Neuronal stem cell (in vitro differentiated cells): ENCODE measurements around the gene AURKAIP1.

Experiments used
- DNase-seq: peaks from one replicate; pipeline ENCODE4 v3.0.0-alpha.2; 2013; ENCODE audit warnings: low spot score
- H2AFZ ChIP-seq: one replicate; pipeline ENCODE4 v1.6.1; 2013; ENCODE audit warnings: mild to moderate bottlenecking, low read length, inconsistent platforms
- H2AK5ac ChIP-seq: 2 replicates; pipeline ENCODE4 v1.6.1; 2013; ENCODE audit warnings: low read depth, mild to moderate bottlenecking, inconsistent platforms, low read length, moderate library complexity, mixed read lengths
- H2BK120ac ChIP-seq: 2 replicates; pipeline ENCODE4 v1.6.1; 2013; ENCODE audit warnings: low read depth, mild to moderate bottlenecking, inconsistent platforms, low read length, moderate library complexity, mixed read lengths
- H2BK12ac ChIP-seq: one replicate; pipeline ENCODE4 v1.6.1; 2013; ENCODE audit warnings: low read length, inconsistent platforms
- H2BK15ac ChIP-seq: 2 replicates; pipeline ENCODE4 v1.6.1; 2013; ENCODE audit warnings: mild to moderate bottlenecking, low read length, inconsistent platforms, mixed read lengths
- H2BK5ac ChIP-seq: one replicate; pipeline ENCODE4 v1.6.1; 2013; ENCODE audit warnings: inconsistent platforms, mild to moderate bottlenecking, low read length, moderate library complexity
- H3K14ac ChIP-seq: one replicate; pipeline ENCODE4 v1.6.1; 2013; ENCODE audit warnings: low read length, inconsistent platforms
- H3K18ac ChIP-seq: 2 replicates; pipeline ENCODE4 v1.6.1; 2013; ENCODE audit warnings: low read length, inconsistent platforms
- H3K23ac ChIP-seq: 2 replicates; pipeline ENCODE4 v1.6.1; 2013; ENCODE audit warnings: low read depth, mild to moderate bottlenecking, mixed read lengths, low read length, inconsistent platforms; ENCODE audit not compliant: poor library complexity
- H3K27ac ChIP-seq: replicated peaks from 3 replicates; pipeline ENCODE4 v1.5.1; 2013; ENCODE audit warnings: low read length, inconsistent platforms
- H3K27me3 ChIP-seq, 3 experiments: 2 replicates each; pipeline ENCODE4 v1.6.1; 2013; ENCODE audit warnings: low read length in 3 of 3, mild to moderate bottlenecking in 2 of 3, inconsistent platforms in 1 of 3, low read depth in 1 of 3, mixed read lengths in 1 of 3, moderate library complexity in 1 of 3; ENCODE audit not compliant: control insufficient read depth in 3 of 3, insufficient read depth in 3 of 3
- H3K36me3 ChIP-seq, 2 donors: replicated peaks in 1 of 2; 2 replicates each; pipeline ENCODE4 v1.6.1; 2013; ENCODE audit warnings: low read length in 2 of 2; ENCODE audit not compliant: control insufficient read depth in 2 of 2, insufficient read depth in 2 of 2
- H3K4ac ChIP-seq: 2 replicates; pipeline ENCODE4 v1.6.1; 2013; ENCODE audit warnings: inconsistent platforms, mild to moderate bottlenecking, low read length, moderate library complexity
- H3K4me1 ChIP-seq, 2 donors: 1 replicate in 1 of 2; 2 replicates in 1 of 2; pipeline ENCODE4 v1.6.1; 2013; ENCODE audit warnings: low read length in 2 of 2, low read depth in 1 of 2; ENCODE audit not compliant: control insufficient read depth in 2 of 2, insufficient read depth in 1 of 2
- H3K4me2 ChIP-seq: one replicate; pipeline ENCODE4 v1.6.1; 2013; ENCODE audit warnings: mild to moderate bottlenecking, low read length, inconsistent platforms; ENCODE audit not compliant: insufficient read depth, poor library complexity, severe bottlenecking
- H3K4me3 ChIP-seq, 2 donors: 2 replicates each; pipeline ENCODE4 v1.5.1; 2013; ENCODE audit warnings: low read length in 2 of 2, mild to moderate bottlenecking in 2 of 2, inconsistent platforms in 1 of 2, moderate library complexity in 1 of 2
- H3K79me1 ChIP-seq: one replicate; pipeline ENCODE4 v1.6.1; 2013; ENCODE audit warnings: low read depth, mild to moderate bottlenecking, inconsistent platforms, low read length, moderate library complexity
- H3K9ac ChIP-seq: one replicate; pipeline ENCODE4 v1.6.1; 2013; ENCODE audit warnings: mild to moderate bottlenecking, low read depth, low read length, inconsistent platforms; ENCODE audit not compliant: poor library complexity
- H3K9me3 ChIP-seq, 2 donors: replicated peaks in 1 of 2; 2 replicates each; pipeline versions ENCODE3 to v1.6.1; 2013; ENCODE audit warnings: low read length in 2 of 2, mild to moderate bottlenecking in 2 of 2, inconsistent platforms in 1 of 2, low read depth in 1 of 2, mixed read lengths in 1 of 2, moderate library complexity in 1 of 2; ENCODE audit not compliant: control insufficient read depth in 2 of 2, insufficient read depth in 1 of 2
- H4K8ac ChIP-seq: one replicate; pipeline ENCODE4 v1.6.1; 2013; ENCODE audit warnings: low read depth, mild to moderate bottlenecking, inconsistent platforms, low read length, moderate library complexity
- H4K91ac ChIP-seq: one replicate; pipeline ENCODE4 v1.6.1; 2013; ENCODE audit warnings: low read length, low read depth, mild to moderate bottlenecking, inconsistent platforms; ENCODE audit not compliant: poor library complexity
- WGBS, 2 donors: extraction: QIAGEN DNeasy Blood & Tissue Kit; methylation state at CpG; one replicate each; pipeline ENCODE4 v1.1.7; 2013; ENCODE audit warnings: missing lambda C conversion rate in 2 of 2, mixed read lengths in 1 of 2; ENCODE audit not compliant: insufficient read length in 2 of 2, insufficient replicate concordance in 1 of 2; ENCODE audit errors: extremely low coverage in 2 of 2; 5-methylcytosine and 5-hydroxymethylcytosine counted together

Gene AURKAIP1

DNA sequence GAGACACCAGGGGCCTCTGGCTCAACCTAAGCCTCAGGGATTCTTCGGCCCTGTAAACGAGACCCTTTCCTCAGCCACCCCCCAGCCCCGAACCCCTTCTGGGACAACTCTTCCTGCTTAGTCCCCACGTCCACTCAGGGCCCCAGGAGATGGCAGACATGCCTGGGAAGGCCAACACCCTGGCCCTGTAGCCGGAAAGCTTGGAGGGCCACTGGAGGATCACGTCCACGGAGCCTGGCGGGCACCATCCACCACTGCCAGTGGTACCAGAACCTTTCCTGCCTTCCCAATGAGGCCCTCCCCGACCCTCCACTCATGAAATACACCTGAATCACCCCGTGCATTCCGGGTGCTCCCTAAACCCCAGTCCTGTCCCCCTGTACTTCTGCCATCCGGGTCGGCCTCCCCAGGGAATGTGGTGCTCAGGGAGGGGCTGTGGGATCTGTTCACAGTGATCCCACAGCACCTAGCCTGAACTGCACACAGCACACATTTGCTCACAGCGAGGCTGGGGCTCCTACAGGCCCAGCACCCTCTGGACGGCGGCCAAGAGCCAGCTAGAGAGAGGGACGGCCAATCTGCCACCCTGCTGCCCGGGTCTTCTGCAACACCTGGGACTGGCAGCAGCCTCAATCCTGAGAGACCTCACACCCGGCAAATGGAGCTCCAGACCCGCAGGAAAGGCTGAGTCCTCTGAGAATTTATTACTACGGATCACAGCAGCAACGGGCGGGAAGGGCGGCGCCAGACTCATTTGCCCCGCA lies 1.8 kb downstream of the AURKAIP1 start:
- H4K91ac ChIP-seq, result no peak overlapping the region
- no peaks in the 10 kb centered on the region for H3K9me3 ChIP-seq
- no peak overlapping the region for H3K4ac ChIP-seq
- no peak overlapping the region for H3K27ac ChIP-seq
- peaks cover 14 to 15% of the 10 kb centered on the region in 2 donors for H3K36me3 ChIP-seq
- H3K18ac ChIP-seq, result no peak overlapping the region
- peak overlapping the region in 1 of 2 donors; percentile 95 for H3K4me3 ChIP-seq
- H2BK12ac ChIP-seq, result no peak overlapping the region
- no peak overlapping the region for H4K8ac ChIP-seq
- no peaks in the 10 kb centered on the region for H3K27me3 ChIP-seq
- H2BK5ac ChIP-seq, result no peak overlapping the region
- peaks cover 26% of the 10 kb centered on the region for H3K79me1 ChIP-seq
- no peak for DNase-seq
- H3K4me1 ChIP-seq, result peaks cover 13 to 17% of the 10 kb centered on the region in 2 donors
- H2AFZ ChIP-seq, result no peak overlapping the region
- no peak overlapping the region for H3K4me2 ChIP-seq
- peak overlapping the region; percentile 28 for H2AK5ac ChIP-seq
- H3K14ac ChIP-seq, result no peak overlapping the region
- H2BK120ac ChIP-seq, result no peak overlapping the region
- H3K9ac ChIP-seq, result no peak overlapping the region
- no CpG with 5 or more reads among the region's 26 CpGs for WGBS, 2 donors
- no peak overlapping the region for H3K23ac ChIP-seq
- H2BK15ac ChIP-seq, result no peak overlapping the region

DNA sequence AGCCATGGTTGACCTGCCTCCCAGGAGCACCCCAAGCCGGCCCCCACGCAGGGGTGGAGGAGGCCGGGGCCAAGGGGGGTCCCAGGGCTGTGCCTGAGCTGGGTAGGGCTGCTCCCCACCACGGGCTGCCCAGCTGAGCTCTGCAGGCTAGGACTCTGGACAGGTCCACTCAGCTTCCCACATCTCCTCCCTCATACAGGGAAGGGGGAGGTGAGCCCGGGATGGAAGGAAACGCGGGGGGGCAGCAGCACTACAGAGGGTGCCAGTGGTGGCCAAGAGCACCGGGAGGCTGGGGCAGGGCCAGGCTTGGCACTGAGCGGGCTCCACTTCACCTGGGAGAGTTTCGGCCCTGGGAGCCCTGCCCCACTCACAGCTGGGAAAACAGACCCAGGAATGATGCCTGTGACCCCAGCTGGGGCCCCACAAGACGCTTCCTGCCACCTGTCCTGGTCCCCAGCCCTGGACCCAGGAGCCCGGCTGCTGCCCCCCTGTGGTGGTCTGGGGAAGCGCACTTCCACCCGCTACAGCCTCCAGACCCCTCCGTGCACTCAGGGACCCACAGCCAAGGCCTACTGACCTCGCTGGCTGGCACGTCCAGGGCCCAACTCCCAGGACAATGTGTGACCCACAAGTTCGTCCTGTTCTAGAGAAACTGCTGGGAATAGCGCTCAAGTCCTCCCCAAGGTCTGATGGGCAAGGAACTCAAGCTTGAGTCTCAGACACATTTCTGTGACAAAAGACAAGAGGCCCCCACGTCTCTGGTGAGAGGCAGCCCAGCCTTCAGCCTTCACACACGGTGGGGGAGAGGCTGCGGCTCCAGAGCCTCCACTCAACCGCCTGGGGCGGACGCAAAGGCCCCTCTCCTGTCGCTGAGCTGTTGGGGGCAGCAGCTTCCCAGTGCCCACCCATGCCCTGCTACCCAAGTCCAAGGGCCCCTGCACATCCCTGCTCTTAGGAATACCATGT lies 3.0 kb downstream of the AURKAIP1 start:
- H3K14ac ChIP-seq, result no peak overlapping the region
- no peak overlapping the region for H2BK5ac ChIP-seq
- no peak overlapping the region for H4K91ac ChIP-seq
- H3K36me3 ChIP-seq, result peaks cover 14 to 15% of the 10 kb centered on the region in 2 donors
- H3K4me2 ChIP-seq, result no peak overlapping the region
- H3K4ac ChIP-seq, result peak overlapping the region; percentile 89
- H2AFZ ChIP-seq, result no peak overlapping the region
- peak overlapping the region; percentile 40 for H2AK5ac ChIP-seq
- H3K79me1 ChIP-seq, result peaks cover 26% of the 10 kb centered on the region
- WGBS, 2 donors, result no CpG with 5 or more reads among the region's 26 CpGs
- no peak overlapping the region for H2BK15ac ChIP-seq
- H3K27ac ChIP-seq, result no peak overlapping the region
- H3K23ac ChIP-seq, result peak overlapping the region; percentile 89
- DNase-seq, result no peak
- H4K8ac ChIP-seq, result no peak overlapping the region
- peaks cover 0 to 3% of the 10 kb centered on the region in 2 donors for H3K9me3 ChIP-seq
- H3K4me3 ChIP-seq, result no peak overlapping the region
- no peak overlapping the region for H2BK120ac ChIP-seq
- H3K4me1 ChIP-seq, result peaks cover 13 to 17% of the 10 kb centered on the region in 2 donors
- peak overlapping the region; percentile 64 for H3K18ac ChIP-seq
- H3K27me3 ChIP-seq, result peaks cover 0 to 2% (median 0%) of the 10 kb centered on the region in 3 experiments
- no peak overlapping the region for H3K9ac ChIP-seq
- peak overlapping the region; percentile 90 for H2BK12ac ChIP-seq

GRCh38 chr1:1371364-1371745 lies 3.7 kb downstream of the AURKAIP1 start:
- Histone ChIP-seq H2BK12ac (peak overlapping the region; percentile 90), H3K36me3 (peaks cover 14 to 15% of the 10 kb centered on the region in 2 donors), H2BK120ac (no peak overlapping the region), H3K14ac (no peak overlapping the region), H4K8ac (peak overlapping the region; percentile 82), H3K18ac (no peak overlapping the region), H3K27ac (no peak overlapping the region), H3K4ac (peak overlapping the region; percentile 89), H3K4me1 (peaks cover 13 to 17% of the 10 kb centered on the region in 2 donors), H2AFZ (no peak overlapping the region), H2BK15ac (no peak overlapping the region), H3K27me3 (peaks cover 0 to 2% (median 0%) of the 10 kb centered on the region in 3 experiments), H3K9me3 (peaks cover 0 to 9% of the 10 kb centered on the region in 2 donors), H3K4me3 (no peak overlapping the region), H2AK5ac (peak overlapping the region; percentile 40), H2BK5ac (no peak overlapping the region), H4K91ac (no peak overlapping the region), H3K4me2 (no peak overlapping the region), H3K23ac (peak overlapping the region; percentile 89), H3K9ac (no peak overlapping the region), H3K79me1 (peaks cover 26% of the 10 kb centered on the region)
- WGBS, 2 donors, result no CpG with 5 or more reads among the region's 12 CpGs
- no peak for DNase-seq
